B cell (primary cell): Measurements from ENCODE around the gene ANXA4. TPM values are rescaled to one million over a fixed set of nuclear protein-coding genes. Genes with fewer than 3 reads are reported as not detected.

ENCODE experiments used
- ATAC-seq: fragments of 200-7000 bp; cut with Tn5 transposase; one replicate; pipeline ENCODE4 v1.10.0; 2021; ENCODE audit warnings: low read depth, mild to moderate bottlenecking, moderate number of reproducible peaks, moderate library complexity
- CTCF ChIA-PET: fragments of 350-600 bp; sonication (Branson Sonifier 250); formaldehyde crosslinking; loops from one replicate; lab custom pipeline; 2021; ENCODE audit warnings: antibody characterized with exemption, inconsistent platforms; lab: Charles Lee
- POLR2A ChIA-PET: fragments of 350-600 bp; sonication (Branson Sonifier 250); formaldehyde crosslinking; loops from one replicate; lab custom pipeline; 2021; ENCODE audit warnings: antibody characterized with exemption; lab: Charles Lee
- DNase-seq: peaks from one replicate; pipeline ENCODE4 v3.0.0; 2013
- H2AFZ ChIP-seq: 2 replicates; pipeline ENCODE4 v1.6.1; 2012; ENCODE audit warnings: mild to moderate bottlenecking, low read depth, low read length; ENCODE audit not compliant: insufficient read depth, poor library complexity, severe bottlenecking
- H3K27ac ChIP-seq, 2 donors: 1 replicate in 1 of 2; 2 replicates in 1 of 2; pipeline ENCODE4 v1.5.1; 2012 to 2013; ENCODE audit warnings: low read length in 2 of 2, mild to moderate bottlenecking in 2 of 2, moderate library complexity in 1 of 2
- H3K27me3 ChIP-seq, 4 experiments: fragments of 200-600 bp in 1 of 4; sonication (generic) in 1 of 4; replicated peaks in 1 of 4; 1 replicate in 2 of 4; 2 replicates in 2 of 4; pipeline versions ENCODE4 v1.6.1 to v1.7.0; 2013 to 2016; ENCODE audit warnings: low read length in 3 of 4, mild to moderate bottlenecking in 2 of 4, mixed read lengths in 1 of 4, moderate library complexity in 1 of 4; ENCODE audit not compliant: insufficient read depth in 4 of 4, control insufficient read depth in 3 of 4; ENCODE audit errors: control extremely low read depth in 1 of 4
- H3K36me3 ChIP-seq, 2 experiments: replicated peaks in 1 of 2; 1 replicate in 1 of 2; 2 replicates in 1 of 2; pipeline versions ENCODE4 v1.6.1 to v1.7.1; 2013; ENCODE audit warnings: low read length in 1 of 2; ENCODE audit not compliant: insufficient read depth in 2 of 2, control insufficient read depth in 1 of 2; ENCODE audit errors: control extremely low read depth in 1 of 2, extremely low read depth in 1 of 2
- H3K4me1 ChIP-seq, 2 donors: fragments of 200-600 bp in 1 of 2; sonication (generic) in 1 of 2; 1 replicate in 1 of 2; 2 replicates in 1 of 2; pipeline versions ENCODE4 v1.5.1 to v1.6.1; 2013 to 2017; ENCODE audit warnings: low read length in 2 of 2; ENCODE audit not compliant: control insufficient read depth in 2 of 2, insufficient read depth in 2 of 2
- H3K4me2 ChIP-seq: replicated peaks from 2 replicates; pipeline ENCODE3; 2012; ENCODE audit warnings: mild to moderate bottlenecking, low read depth, low read length; ENCODE audit not compliant: poor library complexity, severe bottlenecking
- H3K4me3 ChIP-seq, 5 experiments: fragments of 200-600 bp in 1 of 5; sonication (generic) in 1 of 5; 1 replicate in 3 of 5; 2 replicates in 2 of 5; pipeline versions ENCODE4 v1.5.1 to v1.7.0; 2011 to 2016; ENCODE audit warnings: low read length in 4 of 5, mild to moderate bottlenecking in 4 of 5, low read depth in 2 of 5, control low read depth in 1 of 5, moderate library complexity in 1 of 5; ENCODE audit not compliant: insufficient read depth in 1 of 5; ENCODE audit errors: control extremely low read depth in 1 of 5, extremely low read depth in 1 of 5
- H3K79me2 ChIP-seq: fragments of 200-600 bp; sonication (generic); one replicate; pipeline ENCODE4 v1.6.0; 2016; ENCODE audit warnings: low read length; ENCODE audit not compliant: control insufficient read depth, insufficient read depth
- H3K9ac ChIP-seq: fragments of 200-600 bp; sonication (generic); 2 replicates; pipeline ENCODE4 v1.6.1; 2017; ENCODE audit warnings: mild to moderate bottlenecking, low read length, moderate library complexity
- H3K9me3 ChIP-seq, 3 donors: one replicate each; pipeline versions ENCODE4 v1.6.1 to v1.7.1; 2013; ENCODE audit warnings: low read length in 2 of 3; ENCODE audit not compliant: control insufficient read depth in 2 of 3, insufficient read depth in 1 of 3; ENCODE audit errors: control extremely low read depth in 1 of 3
- H4K20me1 ChIP-seq: 2 replicates; pipeline ENCODE4 v1.6.0; 2012; ENCODE audit warnings: mild to moderate bottlenecking, low read length; ENCODE audit not compliant: insufficient read depth, control insufficient read depth, poor library complexity, severe bottlenecking
- H3K27ac Mint-ChIP-seq: one replicate; pipeline ENCODE4 v1.8.0; 2021; ENCODE audit warnings: mixed read lengths
- H3K27me3 Mint-ChIP-seq: one replicate; pipeline ENCODE4 v1.8.0; 2021; ENCODE audit warnings: mixed read lengths
- H3K4me1 Mint-ChIP-seq: one replicate; pipeline ENCODE4 v1.8.0; 2021; ENCODE audit warnings: mixed read lengths
- H3K4me3 Mint-ChIP-seq: one replicate; pipeline ENCODE4 v1.8.0; 2021; ENCODE audit warnings: mixed read lengths
- H3K9me3 Mint-ChIP-seq: one replicate; pipeline ENCODE4 v1.8.0; 2022; ENCODE audit warnings: mixed read lengths; ENCODE audit not compliant: insufficient read depth
- CTCF ChIP-seq: fragments of 200-600 bp; IDR thresholded peaks from one replicate; pipeline ENCODE4 v1.8.0; 2022; ENCODE audit warnings: antibody characterized with exemption, mild to moderate bottlenecking
- EZH2 ChIP-seq: IDR thresholded peaks from 2 replicates; pipeline ENCODE4 v1.6.1; 2012; ENCODE audit warnings: borderline replicate concordance, low read depth, mild to moderate bottlenecking, moderate library complexity, low read length; ENCODE audit not compliant: insufficient read depth, poor library complexity, severe bottlenecking
- WGBS: methylation state at CpG from one replicate; pipeline ENCODE4 v1.1.5; 2013; ENCODE audit warnings: missing lambda C conversion rate; ENCODE audit not compliant: insufficient coverage; 5-methylcytosine and 5-hydroxymethylcytosine counted together
- intact Hi-C: fragments of 100-400 bp; cut with micrococcal nuclease; formaldehyde crosslinking; loops from one replicate; pipeline ENCODE4 v1.10.0; 2022
- polyA plus RNA-seq: library from polyadenylated mRNA; depleted of rRNA; stranded (reverse); fragments of >200 nt; gene quantifications from 2 replicates; pipeline ENCODE4 v1.2.3, GENCODE V29; 2012
- total RNA-seq, 2 donors: library from RNA; stranded (reverse); fragments of 120-200 nt in 1 of 2; gene quantifications; 1 replicate in 1 of 2; 2 replicates in 1 of 2; pipeline versions ENCODE4 v1.2.3 to v1.2.4, GENCODE V29; 2013 to 2022

Gene ANXA4
- total and polyA plus RNA-seq, 2 donors (not counting 1 experiment from before 2014, with no cell fraction given) = 28.4 to 61.7 TPM

- Mint-ChIP-seq H3K27ac (peak overlapping the region; percentile 82), H3K9me3 (no peaks in the 10 kb centered on the region), H3K4me1 (peaks cover 27% of the 10 kb centered on the region), H3K27me3 (no peaks in the 10 kb centered on the region), H3K4me3 (peak overlapping the region; percentile 75)
- WGBS = 88% methylated on average over 7 of the region's 9 CpGs
- no peak overlapping the region for H3K4me2 ChIP-seq
- H3K4me3 ChIP-seq = no peak overlapping the region
- intact Hi-C loops = loop anchor here (2.0 kb wide), 3 partner anchors 65 to 1361 kb away; partner anchors contain the start of genes AAK1, APLF, FBXO48 and SNRNP27
- ATAC-seq (no peak), DNase-seq (no peak)
- H3K9ac ChIP-seq = no peak overlapping the region
- ChIA-PET POLR2A (interaction anchor here (1.9 kb wide), 1 partner anchor 363 kb away, joined by 4 read pairs; the partner anchor contains the start of gene C2orf42), CTCF (interaction anchor here (0.7 to 5.0 kb wide), 7 partner anchors 11 to 104 kb away, joined by 3 to 43 read pairs (median 4); no protein-coding TSS in a partner anchor)
- peaks cover 12% of the 10 kb centered on the region for H4K20me1 ChIP-seq
- no peak overlapping the region for H3K27ac ChIP-seq
- peaks cover 24 to 26% of the 10 kb centered on the region in 2 donors for H3K4me1 ChIP-seq
- no peaks in the 10 kb centered on the region for H3K9me3 ChIP-seq
- TF ChIP-seq CTCF (no peak), EZH2 (no peak)
- H2AFZ ChIP-seq = no peak overlapping the region
- peaks cover 35% of the 10 kb centered on the region for H3K79me2 ChIP-seq
- no peaks in the 10 kb centered on the region for H3K36me3 ChIP-seq
- no peaks in the 10 kb centered on the region for H3K27me3 ChIP-seq
Observed at GRCh38 chr2:69827796-69828540, 86.0 kb downstream of the ANXA4 start.

GRCh38 chr2:69828938-69829255 lies 87.0 kb downstream of the ANXA4 start:
- peaks cover 33% of the 10 kb centered on the region for H3K4me1 Mint-ChIP-seq
- CTCF ChIA-PET = interaction anchor here (0.6 to 5.0 kb wide), 7 partner anchors 12 to 189 kb away, joined by 3 to 43 read pairs (median 4); no protein-coding TSS in a partner anchor

More at GRCh38 chr2:69828938-69829255, 87.0 kb downstream of the ANXA4 start:
- TF ChIP-seq EZH2 (no peak), CTCF (no peak)
- H3K9ac ChIP-seq = peak overlapping the region; percentile 73
- peaks cover 44% of the 10 kb centered on the region for H3K79me2 ChIP-seq
- no peaks in the 10 kb centered on the region for H3K36me3 ChIP-seq
- peak overlapping the region; percentile 78 for H3K4me2 ChIP-seq
- Mint-ChIP-seq H3K27me3 (no peaks in the 10 kb centered on the region), H3K4me3 (peak overlapping the region; percentile 99), H3K27ac (peak overlapping the region; percentile 99), H3K9me3 (no peaks in the 10 kb centered on the region)
- ATAC-seq = no peak
- peaks cover 24 to 26% of the 10 kb centered on the region in 2 donors for H3K4me1 ChIP-seq
- POLR2A ChIA-PET = interaction anchor here (1.0 to 1.9 kb wide), 2 partner anchors 13 to 362 kb away, joined by 3 to 4 read pairs; partner anchors contain the start of gene C2orf42
- WGBS = 1% methylated on average over 5 of the region's 7 CpGs
- H3K4me3 ChIP-seq = peak overlapping the region; percentile 26 to 97 (median 72)
- peak overlapping the region; percentile 94 to 98 for H3K27ac ChIP-seq
- H3K27me3 ChIP-seq = no peaks in the 10 kb centered on the region
- H2AFZ ChIP-seq = peak overlapping the region; percentile 90
- intact Hi-C loops = loop anchor here (1.0 to 2.0 kb wide), 5 partner anchors 64 to 1362 kb away; partner anchors contain the start of genes AAK1, APLF, FBXO48 and SNRNP27
- H3K9me3 ChIP-seq = no peaks in the 10 kb centered on the region
- H4K20me1 ChIP-seq = peaks cover 12% of the 10 kb centered on the region
- DNase-seq = no peak
